Gastrocnemius medialis (tissue), 4 donors: Measurements from ENCODE around the gene CYSLTR2.

Source experiments
- POLR2A ChIP-seq, 2 donors: fragments of 450-650 bp; IDR thresholded peaks; one replicate each; pipeline ENCODE4 v1.6.1; 2017; ENCODE audit warnings: antibody characterized with exemption in 2 of 2, mild to moderate bottlenecking in 2 of 2, moderate library complexity in 2 of 2
- TF ChIP-seq, protein P1 (sequence below), 5 experiments: fragments of 450-650 bp in 3 of 5; fragments of 200-600 bp in 2 of 5; sonication (generic) in 2 of 5; IDR thresholded peaks in 4 of 5; conservative IDR thresholded peaks in 1 of 5; 1 replicate in 4 of 5; 2 replicates in 1 of 5; pipeline ENCODE4 v1.5.1; 2016 to 2019; ENCODE audit warnings: antibody characterized with exemption in 5 of 5, mild to moderate bottlenecking in 3 of 5, moderate library complexity in 3 of 5

DNA sequence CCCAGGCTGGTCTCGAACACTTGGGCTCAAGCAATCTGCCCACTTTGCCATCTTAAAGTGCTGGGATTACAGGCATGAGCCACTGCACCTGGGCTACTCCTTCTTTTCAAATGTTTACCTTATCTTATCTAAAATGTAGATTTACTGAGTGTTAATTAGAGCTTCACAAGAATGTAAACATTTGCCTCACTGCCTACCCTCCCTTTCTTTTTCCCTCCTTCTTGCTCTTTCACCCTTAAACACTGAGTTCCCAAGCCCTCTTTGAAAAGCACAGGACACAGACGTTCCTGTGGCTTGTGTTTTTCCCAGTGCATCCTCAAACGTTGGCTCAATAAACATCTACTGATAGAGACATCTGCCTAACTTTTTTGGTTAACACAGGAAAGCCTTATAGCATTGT is 32.7 kb upstream of the CYSLTR2 start:
- no peak for TF ChIP-seq POLR2A (IDR thresholded peaks at IDR 0.05)
- TF ChIP-seq, protein P1, sequence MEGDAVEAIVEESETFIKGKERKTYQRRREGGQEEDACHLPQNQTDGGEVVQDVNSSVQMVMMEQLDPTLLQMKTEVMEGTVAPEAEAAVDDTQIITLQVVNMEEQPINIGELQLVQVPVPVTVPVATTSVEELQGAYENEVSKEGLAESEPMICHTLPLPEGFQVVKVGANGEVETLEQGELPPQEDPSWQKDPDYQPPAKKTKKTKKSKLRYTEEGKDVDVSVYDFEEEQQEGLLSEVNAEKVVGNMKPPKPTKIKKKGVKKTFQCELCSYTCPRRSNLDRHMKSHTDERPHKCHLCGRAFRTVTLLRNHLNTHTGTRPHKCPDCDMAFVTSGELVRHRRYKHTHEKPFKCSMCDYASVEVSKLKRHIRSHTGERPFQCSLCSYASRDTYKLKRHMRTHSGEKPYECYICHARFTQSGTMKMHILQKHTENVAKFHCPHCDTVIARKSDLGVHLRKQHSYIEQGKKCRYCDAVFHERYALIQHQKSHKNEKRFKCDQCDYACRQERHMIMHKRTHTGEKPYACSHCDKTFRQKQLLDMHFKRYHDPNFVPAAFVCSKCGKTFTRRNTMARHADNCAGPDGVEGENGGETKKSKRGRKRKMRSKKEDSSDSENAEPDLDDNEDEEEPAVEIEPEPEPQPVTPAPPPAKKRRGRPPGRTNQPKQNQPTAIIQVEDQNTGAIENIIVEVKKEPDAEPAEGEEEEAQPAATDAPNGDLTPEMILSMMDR (IDR thresholded peaks at IDR 0.05 in 4 of 5, conservative IDR thresholded peaks at IDR 0.05 in 1 of 5), result no peak
